IMR-90 (cell line): ENCODE data around the gene CDC42BPA. TPM values are rescaled to one million over a fixed set of nuclear protein-coding genes. Genes with fewer than 3 reads are reported as not detected.

Experiments
- ATAC-seq: fragments of 200-7000 bp; cut with Tn5 transposase; 2 replicates; pipeline ENCODE4 v1.9.1; 2020; ENCODE audit warnings: low read depth, mild to moderate bottlenecking, moderate library complexity
- BruUV-seq: library from RNA; stranded (reverse); fragments of 400-500 nt; replicated peaks from 2 replicates; lab custom pipeline; 2021; lab: Mats Ljungman, UMichigan
- CTCF ChIA-PET: fragments of 300-600 bp; formaldehyde crosslinking; extraction: SDS; loops from one replicate; lab custom pipeline; 2021; ENCODE audit warnings: antibody characterized with exemption; lab: Yijun Ruan, JAX
- POLR2A ChIA-PET: fragments of 300-600 bp; sonication (Branson Sonifier 250); formaldehyde crosslinking; loops from one replicate; lab custom pipeline; 2022; ENCODE audit warnings: antibody characterized with exemption; ENCODE audit not compliant: unreplicated experiment; lab: Charles Lee
- DNase-seq: peaks from one replicate; pipeline ENCODE4 v3.0.0; 2013
- H2AFZ ChIP-seq: replicated peaks from 2 replicates; pipeline ENCODE3; 2013; ENCODE audit warnings: low read length, mild to moderate bottlenecking; ENCODE audit not compliant: poor library complexity
- H2AK5ac ChIP-seq: 2 replicates; pipeline ENCODE4 v1.6.1; 2013; ENCODE audit warnings: low read depth, low read length, inconsistent platforms
- H2AK9ac ChIP-seq: replicated peaks from 2 replicates; pipeline ENCODE3; 2013; ENCODE audit warnings: mild to moderate bottlenecking, low read depth, low read length, moderate library complexity; ENCODE audit not compliant: poor library complexity
- H2BK120ac ChIP-seq: 2 replicates; pipeline ENCODE4 v1.6.1; 2013; ENCODE audit warnings: low read depth, low read length, inconsistent platforms
- H2BK15ac ChIP-seq: 3 replicates; pipeline ENCODE4 v1.6.1; 2013; ENCODE audit warnings: low read depth, low read length, inconsistent platforms
- H2BK20ac ChIP-seq: 2 replicates; pipeline ENCODE4 v1.6.1; 2013; ENCODE audit warnings: low read depth, mild to moderate bottlenecking, inconsistent platforms, low read length, moderate library complexity
- H2BK5ac ChIP-seq: 2 replicates; pipeline ENCODE4 v1.6.1; 2013; ENCODE audit warnings: mild to moderate bottlenecking, low read depth, low read length, inconsistent platforms; ENCODE audit not compliant: poor library complexity, severe bottlenecking
- H3K14ac ChIP-seq: replicated peaks from 2 replicates; pipeline ENCODE4 v1.6.1; 2013; ENCODE audit warnings: low read depth, low read length, inconsistent platforms
- H3K18ac ChIP-seq: 2 replicates; pipeline ENCODE4 v1.6.1; 2013; ENCODE audit warnings: low read depth, low read length, control low read depth
- H3K23ac ChIP-seq: 2 replicates; pipeline ENCODE4 v1.6.1; 2013; ENCODE audit warnings: low read depth, low read length, inconsistent platforms
- H3K27ac ChIP-seq: 2 replicates; pipeline ENCODE4 v1.5.1; 2013; ENCODE audit warnings: mild to moderate bottlenecking, control low read depth, low read length; ENCODE audit not compliant: insufficient read depth
- H3K27me3 ChIP-seq: 2 replicates; pipeline ENCODE4 v1.6.1; 2013; ENCODE audit warnings: low read length; ENCODE audit not compliant: control insufficient read depth, insufficient read depth
- H3K36me3 ChIP-seq: 2 replicates; pipeline ENCODE4 v1.6.1; 2013; ENCODE audit warnings: low read length, mixed read lengths; ENCODE audit not compliant: control insufficient read depth, insufficient read depth
- H3K4ac ChIP-seq: 2 replicates; pipeline ENCODE4 v1.6.1; 2013; ENCODE audit warnings: low read depth, low read length, inconsistent platforms
- H3K4me1 ChIP-seq: 2 replicates; pipeline ENCODE4 v1.6.1; 2013; ENCODE audit warnings: low read length, mixed read lengths; ENCODE audit not compliant: control insufficient read depth, insufficient read depth
- H3K4me2 ChIP-seq: 2 replicates; pipeline ENCODE4 v1.6.1; 2013; ENCODE audit warnings: low read depth, mild to moderate bottlenecking, control low read depth, low read length, moderate library complexity
- H3K4me3 ChIP-seq: 2 replicates; pipeline ENCODE4 v1.5.1; 2013; ENCODE audit warnings: low read depth, mild to moderate bottlenecking, control low read depth, low read length, moderate library complexity; ENCODE audit not compliant: insufficient read depth
- H3K56ac ChIP-seq: 2 replicates; pipeline ENCODE4 v1.6.1; 2013; ENCODE audit warnings: low read length, inconsistent platforms; ENCODE audit not compliant: insufficient read depth; ENCODE audit errors: extremely low read depth
- H3K79me1 ChIP-seq, 2 experiments: 2 replicates each; pipeline ENCODE4 v1.6.1; 2013; ENCODE audit warnings: low read length in 2 of 2, inconsistent platforms in 1 of 2, low read depth in 1 of 2
- H3K9ac ChIP-seq: 2 replicates; pipeline ENCODE4 v1.6.1; 2013; ENCODE audit warnings: low read depth, low read length, control low read depth
- H3K9me1 ChIP-seq: 2 replicates; pipeline ENCODE4 v1.6.1; 2013; ENCODE audit warnings: low read length, inconsistent platforms; ENCODE audit not compliant: insufficient read depth
- H3K9me3 ChIP-seq: 2 replicates; pipeline ENCODE4 v1.6.1; 2013; ENCODE audit warnings: low read length; ENCODE audit not compliant: control insufficient read depth, insufficient read depth
- H4K20me1 ChIP-seq: 2 replicates; pipeline ENCODE4 v1.6.1; 2013; ENCODE audit warnings: low read length, inconsistent platforms; ENCODE audit not compliant: insufficient read depth
- H4K5ac ChIP-seq: 2 replicates; pipeline ENCODE4 v1.6.1; 2013; ENCODE audit warnings: mild to moderate bottlenecking, low read depth, low read length, control low read depth
- H4K8ac ChIP-seq, 2 experiments: 2 replicates each; pipeline ENCODE4 v1.6.1; 2013; ENCODE audit warnings: low read depth in 2 of 2, low read length in 2 of 2, control low read depth in 1 of 2, inconsistent platforms in 1 of 2
- H4K91ac ChIP-seq: 2 replicates; pipeline ENCODE4 v1.6.1; 2013; ENCODE audit warnings: low read depth, low read length, inconsistent platforms; ENCODE audit not compliant: insufficient read depth
- BHLHE40 ChIP-seq: fragments of 150-350 bp; IDR thresholded peaks from 2 replicates; pipeline ENCODE4 v1.6.1; 2016; ENCODE audit warnings: mild to moderate bottlenecking, low read depth, low read length
- CEBPB ChIP-seq: IDR thresholded peaks from 2 replicates; pipeline ENCODE4 v1.6.1; 2012; ENCODE audit warnings: low read depth, low read length, improper control_type of control experiment
- CHD1 ChIP-seq: IDR thresholded peaks from 2 replicates; pipeline ENCODE4 v1.6.1; 2012; ENCODE audit warnings: low read depth, low read length, improper control_type of control experiment
- FOS ChIP-seq: fragments of 150-350 bp; IDR thresholded peaks from 2 replicates; pipeline ENCODE4 v1.6.1; 2016; ENCODE audit warnings: low read depth, low read length
- MAFK ChIP-seq: IDR thresholded peaks from 2 replicates; pipeline ENCODE4 v1.6.1; 2012; ENCODE audit warnings: low read depth, low read length, improper control_type of control experiment
- MAZ ChIP-seq: IDR thresholded peaks from 2 replicates; pipeline ENCODE4 v1.6.1; 2012; ENCODE audit warnings: low read depth, mild to moderate bottlenecking, low read length, improper control_type of control experiment, moderate library complexity, borderline replicate concordance
- MXI1 ChIP-seq: IDR thresholded peaks from 2 replicates; pipeline ENCODE4 v1.6.1; 2012; ENCODE audit warnings: low read depth, mild to moderate bottlenecking, low read length, moderate library complexity, borderline replicate concordance
- POLR2A ChIP-seq: IDR thresholded peaks from 2 replicates; pipeline ENCODE4 v1.6.1; 2012; ENCODE audit warnings: mild to moderate bottlenecking, low read depth, low read length
- RAD21 ChIP-seq: IDR thresholded peaks from 2 replicates; pipeline ENCODE4 v1.6.1; 2012; ENCODE audit warnings: low read length, improper control_type of control experiment
- RCOR1 ChIP-seq: IDR thresholded peaks from 2 replicates; pipeline ENCODE4 v1.6.1; 2012; ENCODE audit warnings: mild to moderate bottlenecking, low read length, improper control_type of control experiment; ENCODE audit not compliant: insufficient replicate concordance
- RFX5 ChIP-seq: IDR thresholded peaks from 2 replicates; pipeline ENCODE4 v1.8.0; 2012; ENCODE audit warnings: low read depth, mild to moderate bottlenecking, low read length, moderate library complexity
- SMC3 ChIP-seq: fragments of 150-350 bp; IDR thresholded peaks from 2 replicates; pipeline ENCODE4 v1.6.1; 2016; ENCODE audit warnings: low read depth, mild to moderate bottlenecking, antibody characterized with exemption, low read length, moderate library complexity
- WGBS, 2 experiments: methylation state at CpG; one replicate each; pipeline versions ENCODE4 v1.1.5 to v1.1.7; 2013; ENCODE audit warnings: missing lambda C conversion rate in 2 of 2; ENCODE audit not compliant: insufficient read length in 1 of 2; ENCODE audit errors: extremely low coverage in 2 of 2; 5-methylcytosine and 5-hydroxymethylcytosine counted together
- dilution Hi-C: fragments of 300-500 bp; cut with HindIII; formaldehyde crosslinking; loops from one replicate; pipeline ENCODE4 v1.14.3; 2018; ENCODE audit warnings: low sequenced_read_pairs; ENCODE audit not compliant: unreplicated experiment
- in situ Hi-C: fragments of 300-500 bp; cut with MboI; formaldehyde crosslinking; loops from 3 replicates; pipeline ENCODE4 v1.14.3; 2019; ENCODE audit warnings: low sequenced_read_pairs, inconsistent platforms, mixed read lengths
- intact Hi-C: fragments of 100-400 bp; cut with micrococcal nuclease; formaldehyde crosslinking; loops from 2 replicates; pipeline ENCODE4 v1.10.0; 2022
- polyA plus RNA-seq, 3 experiments: library from polyadenylated mRNA; depleted of rRNA; stranded (reverse); fragments of >200 nt; gene quantifications; 2 replicates each; pipeline ENCODE4 v1.2.3, GENCODE V29; 2012; ENCODE audit warnings: low replicate concordance in 1 of 3
- total RNA-seq: library from RNA; depleted of rRNA; stranded (reverse); fragments of >200 nt; gene quantifications from 2 replicates; pipeline ENCODE4 v1.2.3, GENCODE V29; 2012
- TF ChIP-seq, protein P1 (sequence below): fragments of 150-350 bp; IDR thresholded peaks from 2 replicates; pipeline ENCODE4 v1.6.1; 2017; ENCODE audit warnings: mild to moderate bottlenecking, antibody characterized with exemption, low read length, low read depth
- TF ChIP-seq, protein P2 (sequence below): conservative IDR thresholded peaks from 2 replicates; pipeline ENCODE4 v1.5.1; 2012; ENCODE audit warnings: mild to moderate bottlenecking, low read depth, low read length, improper control_type of control experiment

CDC42BPA gene
- total and polyA plus RNA-seq, 2 of the 4 experiments (the other 2 are of a cell fraction) = 9.4 to 27.8 TPM

DNA sequence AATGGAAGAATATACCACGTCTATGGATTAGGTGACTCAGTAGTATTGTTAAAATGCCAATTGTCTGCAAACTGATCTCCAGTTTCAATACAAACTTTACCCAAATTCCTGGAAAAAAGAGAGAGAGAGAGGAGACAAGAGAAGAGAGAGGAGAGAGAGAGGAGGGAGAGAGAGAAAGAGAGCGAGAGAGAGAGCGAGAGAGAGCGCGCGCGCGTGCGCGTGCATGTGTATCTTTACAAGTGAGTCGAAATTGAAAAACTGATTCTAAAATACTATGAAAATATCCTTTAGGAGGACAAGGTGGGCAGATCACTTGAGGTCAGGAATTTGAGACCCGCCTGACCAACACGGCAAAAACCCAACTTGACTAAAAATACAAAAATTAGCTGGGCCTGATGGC is 65.2 kb downstream of the CDC42BPA start:
- peaks cover 2% of the 10 kb centered on the region; the same call in 1 of the 2 replicates for H3K36me3 ChIP-seq
- no peaks in the 10 kb centered on the region for H3K9me1 ChIP-seq
- TF ChIP-seq MAFK (no peak), RCOR1 (no peak), CEBPB (no peak), BHLHE40 (no peak), MAZ (no peak), RFX5 (no peak), RAD21 (no peak), POLR2A (no peak), SMC3 (no peak), CHD1 (no peak), FOS (no peak), MXI1 (no peak)
- TF ChIP-seq, protein P1, sequence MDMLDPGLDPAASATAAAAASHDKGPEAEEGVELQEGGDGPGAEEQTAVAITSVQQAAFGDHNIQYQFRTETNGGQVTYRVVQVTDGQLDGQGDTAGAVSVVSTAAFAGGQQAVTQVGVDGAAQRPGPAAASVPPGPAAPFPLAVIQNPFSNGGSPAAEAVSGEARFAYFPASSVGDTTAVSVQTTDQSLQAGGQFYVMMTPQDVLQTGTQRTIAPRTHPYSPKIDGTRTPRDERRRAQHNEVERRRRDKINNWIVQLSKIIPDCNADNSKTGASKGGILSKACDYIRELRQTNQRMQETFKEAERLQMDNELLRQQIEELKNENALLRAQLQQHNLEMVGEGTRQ = no peak
- TF ChIP-seq, protein P2, sequence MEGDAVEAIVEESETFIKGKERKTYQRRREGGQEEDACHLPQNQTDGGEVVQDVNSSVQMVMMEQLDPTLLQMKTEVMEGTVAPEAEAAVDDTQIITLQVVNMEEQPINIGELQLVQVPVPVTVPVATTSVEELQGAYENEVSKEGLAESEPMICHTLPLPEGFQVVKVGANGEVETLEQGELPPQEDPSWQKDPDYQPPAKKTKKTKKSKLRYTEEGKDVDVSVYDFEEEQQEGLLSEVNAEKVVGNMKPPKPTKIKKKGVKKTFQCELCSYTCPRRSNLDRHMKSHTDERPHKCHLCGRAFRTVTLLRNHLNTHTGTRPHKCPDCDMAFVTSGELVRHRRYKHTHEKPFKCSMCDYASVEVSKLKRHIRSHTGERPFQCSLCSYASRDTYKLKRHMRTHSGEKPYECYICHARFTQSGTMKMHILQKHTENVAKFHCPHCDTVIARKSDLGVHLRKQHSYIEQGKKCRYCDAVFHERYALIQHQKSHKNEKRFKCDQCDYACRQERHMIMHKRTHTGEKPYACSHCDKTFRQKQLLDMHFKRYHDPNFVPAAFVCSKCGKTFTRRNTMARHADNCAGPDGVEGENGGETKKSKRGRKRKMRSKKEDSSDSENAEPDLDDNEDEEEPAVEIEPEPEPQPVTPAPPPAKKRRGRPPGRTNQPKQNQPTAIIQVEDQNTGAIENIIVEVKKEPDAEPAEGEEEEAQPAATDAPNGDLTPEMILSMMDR = no peak
- H2AK5ac ChIP-seq = no peak overlapping the region
- intact Hi-C loops = loop anchor here (5.0 kb wide), 1 partner anchor 41 kb away; no protein-coding TSS in a partner anchor
- H3K27me3 ChIP-seq = no peaks in the 10 kb centered on the region
- H3K9me3 ChIP-seq = no peaks in the 10 kb centered on the region
- no peak overlapping the region for H3K18ac ChIP-seq
- no peak overlapping the region for H3K23ac ChIP-seq
- no peak overlapping the region for H2AFZ ChIP-seq
- POLR2A ChIA-PET = no interaction called here
- H2AK9ac ChIP-seq = no peak overlapping the region
- DNase-seq = no peak
- dilution Hi-C loops = no loop called here
- no peak overlapping the region for H3K14ac ChIP-seq
- no peak overlapping the region for H2BK5ac ChIP-seq
- no peak overlapping the region for H2BK120ac ChIP-seq
- no peak overlapping the region for H2BK20ac ChIP-seq
- no peak overlapping the region for H3K4me2 ChIP-seq
- H2BK15ac ChIP-seq = no peak overlapping the region
- in situ Hi-C loops = no loop called here
- no CpG with 5 or more reads among the region's 13 CpGs for WGBS, 2 experiments
- no peak overlapping the region for H3K4me3 ChIP-seq
- H3K4ac ChIP-seq = no peak overlapping the region
- H4K8ac ChIP-seq = no peak overlapping the region
- CTCF ChIA-PET = no interaction called here
- H4K20me1 ChIP-seq = peaks cover 17% of the 10 kb centered on the region; the same call in 1 of the 2 replicates
- no peak overlapping the region for H3K56ac ChIP-seq
- H4K5ac ChIP-seq = no peak overlapping the region
- no peak for ATAC-seq
- no peaks in the 10 kb centered on the region for H3K4me1 ChIP-seq
- H3K9ac ChIP-seq = no peak overlapping the region
- H4K91ac ChIP-seq = no peak overlapping the region
- H3K27ac ChIP-seq = no peak overlapping the region
- peaks cover 7 to 32% of the 10 kb centered on the region in 2 experiments; a peak in 3 of 4 replicates for H3K79me1 ChIP-seq
- no TSS peak for BruUV-seq
